ENCODE measurements around the gene FAM81B.

Gene FAM81B

DNA sequence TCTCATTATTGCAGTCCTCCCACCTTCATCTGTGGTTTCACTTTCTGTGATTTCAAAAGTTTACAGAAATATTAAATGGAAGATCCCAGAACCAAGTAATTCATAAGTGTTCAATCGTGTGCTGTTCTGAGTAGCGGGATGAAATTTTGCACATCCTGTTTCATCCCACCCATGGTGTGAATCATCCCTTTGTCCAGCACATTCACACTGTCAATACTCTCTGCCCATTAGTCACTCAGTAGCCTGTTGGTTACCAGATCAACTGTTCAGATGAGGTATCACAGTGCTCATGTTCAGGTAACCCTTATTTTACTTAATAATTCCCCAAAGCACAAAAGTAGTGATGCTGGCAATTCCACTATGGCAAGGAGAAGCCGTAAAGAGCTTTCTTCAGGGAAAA is 26.8 kb downstream of the FAM81B start:
- DNase-seq (ENCODE audit: low read depth in 2 of 2) = peak in 1 of 2 donors; percentile 74
- TF ChIP-seq, protein P1, sequence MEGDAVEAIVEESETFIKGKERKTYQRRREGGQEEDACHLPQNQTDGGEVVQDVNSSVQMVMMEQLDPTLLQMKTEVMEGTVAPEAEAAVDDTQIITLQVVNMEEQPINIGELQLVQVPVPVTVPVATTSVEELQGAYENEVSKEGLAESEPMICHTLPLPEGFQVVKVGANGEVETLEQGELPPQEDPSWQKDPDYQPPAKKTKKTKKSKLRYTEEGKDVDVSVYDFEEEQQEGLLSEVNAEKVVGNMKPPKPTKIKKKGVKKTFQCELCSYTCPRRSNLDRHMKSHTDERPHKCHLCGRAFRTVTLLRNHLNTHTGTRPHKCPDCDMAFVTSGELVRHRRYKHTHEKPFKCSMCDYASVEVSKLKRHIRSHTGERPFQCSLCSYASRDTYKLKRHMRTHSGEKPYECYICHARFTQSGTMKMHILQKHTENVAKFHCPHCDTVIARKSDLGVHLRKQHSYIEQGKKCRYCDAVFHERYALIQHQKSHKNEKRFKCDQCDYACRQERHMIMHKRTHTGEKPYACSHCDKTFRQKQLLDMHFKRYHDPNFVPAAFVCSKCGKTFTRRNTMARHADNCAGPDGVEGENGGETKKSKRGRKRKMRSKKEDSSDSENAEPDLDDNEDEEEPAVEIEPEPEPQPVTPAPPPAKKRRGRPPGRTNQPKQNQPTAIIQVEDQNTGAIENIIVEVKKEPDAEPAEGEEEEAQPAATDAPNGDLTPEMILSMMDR (IDR thresholded peaks at IDR 0.05; ENCODE audit: low read depth, low read length) = no peak
- H3K4me3 ChIP-seq (replicated peaks in 1 of 2; ENCODE audit: low read depth in 2 of 2, low read length in 2 of 2) = no peak overlapping the region

DNA sequence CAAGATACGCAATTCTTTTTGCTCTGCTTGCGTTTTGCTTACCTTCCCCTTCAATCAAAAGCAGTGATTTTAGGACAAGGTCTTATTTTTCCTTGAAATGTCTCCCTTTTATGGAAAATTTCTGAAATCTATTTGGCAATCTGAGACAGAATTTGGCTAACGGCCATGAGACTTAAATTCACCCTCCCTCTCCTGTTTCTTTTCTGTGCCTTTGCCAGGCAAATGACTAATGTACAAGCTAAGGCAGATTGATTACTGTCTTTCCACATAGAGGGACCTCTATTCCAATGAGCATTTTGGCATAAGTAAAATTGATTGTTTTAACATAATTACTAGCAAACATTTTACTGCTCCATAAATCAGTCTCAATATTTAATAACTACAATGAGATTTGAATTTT is 31.7 kb downstream of the FAM81B start:
- TF ChIP-seq, protein P1 (IDR thresholded peaks at IDR 0.05; ENCODE audit: low read depth, low read length) = no peak
- peak; percentile 19 to 61 for DNase-seq (ENCODE audit: low read depth in 2 of 2)
- H3K4me3 ChIP-seq (replicated peaks in 1 of 2; ENCODE audit: low read depth in 2 of 2, low read length in 2 of 2) = no peak overlapping the region

DNA sequence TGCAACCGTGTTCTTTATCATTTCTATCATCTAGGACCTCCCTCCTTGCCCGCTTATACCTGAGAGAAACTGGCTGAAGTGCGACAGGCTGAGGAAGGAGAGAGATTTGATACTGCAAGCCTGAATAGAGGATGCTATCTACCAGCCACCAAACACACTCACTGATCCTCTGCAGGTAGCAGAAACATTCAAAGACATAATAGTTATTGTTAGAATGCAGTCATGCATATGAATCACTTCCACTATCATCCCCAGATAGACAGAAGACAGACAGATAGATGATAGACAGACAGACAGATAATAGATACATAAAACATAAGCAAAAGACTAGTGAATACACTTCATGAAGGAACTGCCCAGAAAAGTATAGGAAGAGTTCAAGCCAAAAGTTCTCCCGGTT is 32.9 kb downstream of the FAM81B start:
- TF ChIP-seq, protein P1 (IDR thresholded peaks at IDR 0.05; ENCODE audit: low read depth, low read length) = no peak
- no peak for DNase-seq (ENCODE audit: low read depth in 2 of 2)
- no peak overlapping the region for H3K4me3 ChIP-seq (replicated peaks in 1 of 2; ENCODE audit: low read depth in 2 of 2, low read length in 2 of 2)

DNA sequence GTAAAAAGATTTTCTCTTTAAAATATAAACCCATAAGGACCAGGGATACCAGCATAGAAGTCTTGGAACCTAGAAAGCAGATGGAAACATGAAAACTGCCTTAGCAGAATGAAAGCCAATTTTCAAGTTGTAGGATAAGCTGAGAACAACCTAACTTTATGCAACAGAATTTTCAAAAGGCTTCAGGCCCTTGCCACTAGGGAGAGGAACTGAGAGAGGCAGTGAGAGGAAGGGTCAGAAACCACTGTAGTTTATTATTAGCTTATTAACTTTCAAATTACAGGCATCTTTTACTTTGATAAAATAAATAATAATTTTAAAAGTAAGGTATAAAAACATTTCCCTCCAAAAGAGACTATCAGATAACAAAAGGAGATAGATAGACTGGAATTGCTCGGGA is 33.4 kb downstream of the FAM81B start:
- H3K4me3 ChIP-seq (replicated peaks in 1 of 2; ENCODE audit: low read depth in 2 of 2, low read length in 2 of 2) = no peak overlapping the region
- TF ChIP-seq, protein P1 (IDR thresholded peaks at IDR 0.05; ENCODE audit: low read depth, low read length) = no peak
- DNase-seq (ENCODE audit: low read depth in 2 of 2) = no peak

DNA sequence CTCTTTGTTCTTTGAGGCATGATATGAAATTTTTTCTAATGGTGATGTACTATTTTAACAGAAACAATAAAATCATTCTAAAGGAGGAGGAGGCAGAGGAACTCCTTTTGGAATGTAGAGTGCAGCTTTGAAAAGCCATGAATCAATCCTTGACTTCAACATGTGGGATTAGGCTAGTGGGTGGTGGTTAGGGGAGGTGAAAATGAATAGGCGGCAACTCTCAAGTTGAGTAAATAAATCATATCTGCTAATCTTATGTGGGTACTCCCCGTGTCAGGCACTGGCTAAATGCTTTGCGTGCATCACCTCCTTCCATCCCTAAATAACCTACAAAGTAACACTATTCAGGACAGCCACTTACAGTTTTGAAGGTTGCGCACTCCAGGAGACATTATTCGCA is 35.1 kb downstream of the FAM81B start:
- no peak overlapping the region for H3K4me3 ChIP-seq (replicated peaks in 1 of 2; ENCODE audit: low read depth in 2 of 2, low read length in 2 of 2)
- TF ChIP-seq, protein P1 (IDR thresholded peaks at IDR 0.05; ENCODE audit: low read depth, low read length) = no peak
- no peak for DNase-seq (ENCODE audit: low read depth in 2 of 2)

DNA sequence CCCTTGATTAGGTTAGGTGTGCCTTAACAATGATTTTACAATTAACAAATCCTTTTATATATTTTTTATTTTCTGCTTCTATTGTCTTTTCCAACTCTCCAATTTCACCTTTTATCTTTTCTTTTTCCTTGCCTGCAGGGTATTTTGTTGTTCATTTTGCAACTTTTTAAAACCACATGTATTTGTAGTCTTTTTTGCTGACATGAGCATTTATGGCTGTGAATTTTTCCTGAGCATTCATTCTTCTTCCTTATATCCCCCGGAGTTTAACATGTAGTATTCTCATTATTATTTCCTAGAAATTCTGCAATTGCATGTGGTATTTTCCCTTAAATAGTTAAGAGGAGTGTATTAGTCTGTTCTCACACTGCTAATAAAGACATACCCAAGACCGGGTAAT is 41.6 kb downstream of the FAM81B start:
- DNase-seq (ENCODE audit: low read depth in 2 of 2) = no peak
- H3K4me3 ChIP-seq (replicated peaks in 1 of 2; ENCODE audit: low read depth in 2 of 2, low read length in 2 of 2) = no peak overlapping the region
- TF ChIP-seq, protein P1 (IDR thresholded peaks at IDR 0.05; ENCODE audit: low read depth, low read length) = no peak

DNA sequence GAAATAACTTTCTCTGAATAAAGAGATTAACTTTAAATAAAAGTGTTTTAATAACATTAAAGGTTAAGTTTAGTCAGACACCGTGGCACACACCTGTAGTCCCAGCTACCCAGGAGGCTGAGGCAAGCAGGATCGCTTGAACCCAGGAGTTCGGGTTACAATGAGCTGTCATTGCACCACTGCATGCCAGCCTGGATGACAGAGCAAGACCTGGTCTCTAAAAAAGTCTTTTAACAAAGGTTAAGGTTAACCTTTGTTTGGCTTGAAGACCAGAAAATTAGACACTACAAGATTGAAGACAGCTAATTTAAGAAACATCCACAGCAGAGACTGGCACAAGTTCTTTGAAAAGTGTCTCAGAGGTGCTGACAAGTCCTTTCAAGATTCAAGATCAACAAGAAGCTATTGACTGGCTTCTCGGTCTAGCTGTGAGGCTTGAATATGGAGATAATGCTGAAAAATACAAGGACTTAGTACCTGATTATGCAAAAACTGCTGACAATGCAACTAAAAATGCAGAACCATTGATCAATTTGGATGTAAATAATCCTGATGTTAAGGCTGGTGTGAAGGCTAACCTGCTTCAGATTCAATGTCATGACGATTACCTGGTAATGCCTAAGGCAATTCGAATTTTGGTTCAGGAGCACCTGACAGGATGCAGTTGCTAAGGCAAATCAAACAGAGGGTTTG is 48.8 kb downstream of the FAM81B start:
- no peak for DNase-seq (ENCODE audit: low read depth in 2 of 2)
- TF ChIP-seq, protein P1 (IDR thresholded peaks at IDR 0.05; ENCODE audit: low read depth, low read length) = no peak
- H3K4me3 ChIP-seq (replicated peaks in 1 of 2; ENCODE audit: low read depth in 2 of 2, low read length in 2 of 2) = no peak overlapping the region
